IMR-90 (cell line): ENCODE measurements around the gene PLCG2.

Experiments used
- SMC3 ChIP-seq: fragments of 150-350 bp; IDR thresholded peaks from 2 replicates; pipeline ENCODE4 v1.6.1; 2016; ENCODE audit warnings: low read depth, mild to moderate bottlenecking, antibody characterized with exemption, low read length, moderate library complexity
- TF ChIP-seq, protein P1 (sequence below): conservative IDR thresholded peaks from 2 replicates; pipeline ENCODE4 v1.5.1; 2012; ENCODE audit warnings: mild to moderate bottlenecking, low read depth, low read length, improper control_type of control experiment

DNA sequence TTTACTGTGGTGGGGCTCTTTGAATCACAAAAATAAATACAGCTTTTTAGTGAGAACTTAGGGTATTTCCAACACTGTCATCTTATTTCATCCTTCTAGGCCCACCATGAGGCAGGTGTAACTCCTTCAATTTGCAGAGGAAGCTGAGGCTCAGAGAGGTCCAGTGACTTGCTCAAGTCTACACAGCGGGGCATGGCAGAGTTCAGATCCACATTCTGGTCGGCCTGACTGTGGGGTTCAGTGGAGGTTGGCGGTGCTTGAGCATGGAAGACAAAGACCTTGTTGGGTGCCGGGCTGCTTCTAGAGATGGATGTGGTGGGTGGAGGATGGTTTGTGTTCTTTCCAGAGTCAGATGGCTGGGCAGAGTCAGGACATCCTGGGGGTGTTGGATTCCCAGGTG, 39.8 kb downstream of the PLCG2 start:
- TF ChIP-seq SMC3, result no peak
- TF ChIP-seq, protein P1, sequence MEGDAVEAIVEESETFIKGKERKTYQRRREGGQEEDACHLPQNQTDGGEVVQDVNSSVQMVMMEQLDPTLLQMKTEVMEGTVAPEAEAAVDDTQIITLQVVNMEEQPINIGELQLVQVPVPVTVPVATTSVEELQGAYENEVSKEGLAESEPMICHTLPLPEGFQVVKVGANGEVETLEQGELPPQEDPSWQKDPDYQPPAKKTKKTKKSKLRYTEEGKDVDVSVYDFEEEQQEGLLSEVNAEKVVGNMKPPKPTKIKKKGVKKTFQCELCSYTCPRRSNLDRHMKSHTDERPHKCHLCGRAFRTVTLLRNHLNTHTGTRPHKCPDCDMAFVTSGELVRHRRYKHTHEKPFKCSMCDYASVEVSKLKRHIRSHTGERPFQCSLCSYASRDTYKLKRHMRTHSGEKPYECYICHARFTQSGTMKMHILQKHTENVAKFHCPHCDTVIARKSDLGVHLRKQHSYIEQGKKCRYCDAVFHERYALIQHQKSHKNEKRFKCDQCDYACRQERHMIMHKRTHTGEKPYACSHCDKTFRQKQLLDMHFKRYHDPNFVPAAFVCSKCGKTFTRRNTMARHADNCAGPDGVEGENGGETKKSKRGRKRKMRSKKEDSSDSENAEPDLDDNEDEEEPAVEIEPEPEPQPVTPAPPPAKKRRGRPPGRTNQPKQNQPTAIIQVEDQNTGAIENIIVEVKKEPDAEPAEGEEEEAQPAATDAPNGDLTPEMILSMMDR, result no peak
